DOHH2 (cell line): ENCODE results near the gene ARHGAP24.

Experiments
- H3F3A ChIP-seq: fragments of 200-600 bp; sonication (generic), shearing (Covaris generic); 2 replicates; pipeline ENCODE4 v1.6.0; 2016; ENCODE audit warnings: antibody characterized with exemption, mild to moderate bottlenecking; ENCODE audit not compliant: control insufficient read depth, insufficient read depth
- H3K27ac ChIP-seq: fragments of 200-600 bp; sonication (generic); 2 replicates; pipeline ENCODE4 v1.5.1; 2014; ENCODE audit warnings: low read depth, mild to moderate bottlenecking, low read length, moderate library complexity
- H3K27me3 ChIP-seq: fragments of 200-600 bp; sonication (generic); 2 replicates; pipeline ENCODE4 v1.6.1; 2014; ENCODE audit warnings: mild to moderate bottlenecking, low read length, mixed read lengths; ENCODE audit not compliant: control insufficient read depth
- H3K36me3 ChIP-seq: fragments of 200-600 bp; sonication (generic); 2 replicates; pipeline ENCODE4 v1.6.1; 2014; ENCODE audit warnings: mild to moderate bottlenecking, low read length, moderate library complexity, mixed read lengths; ENCODE audit not compliant: control insufficient read depth
- H3K4me1 ChIP-seq: fragments of 200-600 bp; sonication (generic); 2 replicates; pipeline ENCODE4 v1.6.1; 2014; ENCODE audit warnings: mild to moderate bottlenecking, low read length, mixed read lengths; ENCODE audit not compliant: control insufficient read depth
- H3K4me2 ChIP-seq: fragments of 200-600 bp; sonication (generic); 2 replicates; pipeline ENCODE4 v1.6.0; 2014; ENCODE audit warnings: mild to moderate bottlenecking, low read length, moderate library complexity
- H3K4me3 ChIP-seq: fragments of 200-600 bp; sonication (generic); 2 replicates; pipeline ENCODE4 v1.5.1; 2014; ENCODE audit warnings: mild to moderate bottlenecking, low read length, mixed read lengths
- H3K79me2 ChIP-seq: fragments of 200-600 bp; sonication (generic); 2 replicates; pipeline ENCODE4 v1.6.1; 2014; ENCODE audit warnings: mild to moderate bottlenecking, low read length, mixed read lengths; ENCODE audit not compliant: control insufficient read depth
- H3K9me2 ChIP-seq: fragments of 200-600 bp; sonication (generic); replicated peaks from 2 replicates; pipeline ENCODE4 v1.6.1; 2014; ENCODE audit warnings: mild to moderate bottlenecking, low read length, mixed read lengths; ENCODE audit not compliant: control insufficient read depth
- H3K9me3 ChIP-seq: fragments of 200-600 bp; sonication (generic); 2 replicates; pipeline ENCODE4 v1.6.1; 2014; ENCODE audit warnings: antibody characterized with exemption, low read length, mixed read lengths; ENCODE audit not compliant: control insufficient read depth, insufficient read depth
- H4K20me1 ChIP-seq: fragments of 200-600 bp; sonication (generic); 2 replicates; pipeline ENCODE4 v1.6.0; 2014; ENCODE audit warnings: low read depth, mild to moderate bottlenecking, antibody characterized with exemption, low read length, moderate library complexity; ENCODE audit not compliant: control insufficient read depth, insufficient read depth
- EZH2phosphoT487 ChIP-seq: fragments of 200-600 bp; sonication (generic); IDR thresholded peaks from 2 replicates; pipeline ENCODE4 v1.6.1; 2017; ENCODE audit warnings: borderline replicate concordance, mild to moderate bottlenecking, antibody characterized with exemption, low read length, moderate library complexity, mixed read lengths
- TF ChIP-seq, protein P1 (sequence below): fragments of 200-600 bp; sonication (generic); IDR thresholded peaks from one replicate; pipeline ENCODE4 v1.5.1; 2014; ENCODE audit warnings: antibody characterized with exemption, mild to moderate bottlenecking, low read depth, low read length; ENCODE audit not compliant: poor library complexity, severe bottlenecking

Gene ARHGAP24

DNA sequence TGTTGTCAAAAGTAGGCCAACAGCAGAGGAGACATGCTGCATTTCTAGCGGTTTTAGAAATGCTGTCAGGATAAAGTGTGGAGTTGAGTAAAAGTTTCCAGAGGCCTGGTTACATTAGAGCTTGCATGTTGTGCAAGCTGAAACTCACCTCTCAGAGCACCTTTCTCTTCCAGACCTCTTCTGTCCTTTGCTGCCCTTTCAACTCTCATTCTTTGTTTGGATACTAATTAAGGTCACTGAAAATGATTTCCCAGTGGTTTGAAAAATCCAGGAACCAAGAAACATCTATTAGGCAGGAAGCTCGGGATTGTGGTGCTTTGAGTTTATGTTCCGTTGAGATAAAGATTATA lies 458.3 kb downstream of the ARHGAP24 start:
- H3K9me2 ChIP-seq, result no peaks in the 10 kb centered on the region
- H3K4me1 ChIP-seq, result no peaks in the 10 kb centered on the region
- H3K36me3 ChIP-seq, result no peaks in the 10 kb centered on the region
- no peak for TF ChIP-seq EZH2phosphoT487
- TF ChIP-seq, protein P1, sequence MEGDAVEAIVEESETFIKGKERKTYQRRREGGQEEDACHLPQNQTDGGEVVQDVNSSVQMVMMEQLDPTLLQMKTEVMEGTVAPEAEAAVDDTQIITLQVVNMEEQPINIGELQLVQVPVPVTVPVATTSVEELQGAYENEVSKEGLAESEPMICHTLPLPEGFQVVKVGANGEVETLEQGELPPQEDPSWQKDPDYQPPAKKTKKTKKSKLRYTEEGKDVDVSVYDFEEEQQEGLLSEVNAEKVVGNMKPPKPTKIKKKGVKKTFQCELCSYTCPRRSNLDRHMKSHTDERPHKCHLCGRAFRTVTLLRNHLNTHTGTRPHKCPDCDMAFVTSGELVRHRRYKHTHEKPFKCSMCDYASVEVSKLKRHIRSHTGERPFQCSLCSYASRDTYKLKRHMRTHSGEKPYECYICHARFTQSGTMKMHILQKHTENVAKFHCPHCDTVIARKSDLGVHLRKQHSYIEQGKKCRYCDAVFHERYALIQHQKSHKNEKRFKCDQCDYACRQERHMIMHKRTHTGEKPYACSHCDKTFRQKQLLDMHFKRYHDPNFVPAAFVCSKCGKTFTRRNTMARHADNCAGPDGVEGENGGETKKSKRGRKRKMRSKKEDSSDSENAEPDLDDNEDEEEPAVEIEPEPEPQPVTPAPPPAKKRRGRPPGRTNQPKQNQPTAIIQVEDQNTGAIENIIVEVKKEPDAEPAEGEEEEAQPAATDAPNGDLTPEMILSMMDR, result no peak
- no peaks in the 10 kb centered on the region for H4K20me1 ChIP-seq
- H3K4me2 ChIP-seq, result no peak overlapping the region
- no peak overlapping the region for H3K4me3 ChIP-seq
- no peaks in the 10 kb centered on the region for H3K79me2 ChIP-seq
- peaks cover 13% of the 10 kb centered on the region for H3K27me3 ChIP-seq
- H3K27ac ChIP-seq, result no peak overlapping the region
- no peaks in the 10 kb centered on the region for H3F3A ChIP-seq
- no peaks in the 10 kb centered on the region for H3K9me3 ChIP-seq

DNA sequence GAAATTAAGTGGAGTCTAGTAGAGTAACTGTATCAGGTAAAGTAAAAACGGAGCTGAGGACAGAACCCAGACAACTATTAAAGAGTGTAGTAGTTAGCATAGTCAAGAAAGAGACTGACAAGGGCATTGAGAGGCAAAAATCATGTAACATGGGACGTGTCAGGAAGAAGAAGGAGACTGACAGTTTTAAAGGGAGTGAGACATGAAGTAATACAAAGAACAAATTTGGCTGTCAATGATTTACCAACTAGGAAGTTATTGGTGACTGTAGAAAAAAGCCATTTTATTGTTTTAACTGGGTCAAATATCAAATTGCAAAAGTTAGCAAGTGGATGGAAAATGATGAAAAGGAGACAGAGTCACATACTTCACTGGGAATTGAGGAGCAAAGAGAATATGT lies 462.6 kb downstream of the ARHGAP24 start:
- H4K20me1 ChIP-seq, result no peaks in the 10 kb centered on the region
- no peaks in the 10 kb centered on the region for H3K9me2 ChIP-seq
- no peaks in the 10 kb centered on the region for H3K27me3 ChIP-seq
- H3K4me1 ChIP-seq, result no peaks in the 10 kb centered on the region
- no peak overlapping the region for H3K4me2 ChIP-seq
- TF ChIP-seq, protein P1, result no peak
- TF ChIP-seq EZH2phosphoT487, result no peak
- no peaks in the 10 kb centered on the region for H3F3A ChIP-seq
- H3K27ac ChIP-seq, result no peak overlapping the region
- H3K79me2 ChIP-seq, result no peaks in the 10 kb centered on the region
- H3K36me3 ChIP-seq, result no peaks in the 10 kb centered on the region
- H3K4me3 ChIP-seq, result no peak overlapping the region
- H3K9me3 ChIP-seq, result no peaks in the 10 kb centered on the region

DNA sequence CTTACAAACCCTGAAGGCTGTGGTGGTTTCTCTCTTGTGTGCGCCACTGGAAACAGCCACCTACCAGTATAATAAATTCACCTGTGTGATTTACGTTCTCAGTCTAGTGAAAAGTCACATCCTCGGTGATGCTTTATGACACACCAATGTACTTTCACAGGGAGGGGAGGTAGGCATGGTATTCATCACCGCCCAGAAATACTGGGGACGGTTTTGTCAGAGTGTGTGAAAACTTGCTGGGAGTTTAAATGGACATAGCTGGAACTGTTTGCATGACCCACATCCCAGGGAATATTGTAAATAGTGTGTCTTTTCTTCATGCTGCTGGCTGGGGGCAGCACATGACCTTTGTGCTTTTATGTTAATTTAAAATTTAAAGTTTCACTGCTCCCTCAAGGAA lies 463.1 kb downstream of the ARHGAP24 start:
- Histone ChIP-seq H3K79me2 (no peaks in the 10 kb centered on the region), H3K4me1 (no peaks in the 10 kb centered on the region), H3K9me3 (no peaks in the 10 kb centered on the region), H3K9me2 (no peaks in the 10 kb centered on the region), H3K4me2 (no peak overlapping the region), H3K4me3 (no peak overlapping the region), H3K36me3 (no peaks in the 10 kb centered on the region), H3K27ac (no peak overlapping the region), H3K27me3 (no peaks in the 10 kb centered on the region), H4K20me1 (no peaks in the 10 kb centered on the region), H3F3A (no peaks in the 10 kb centered on the region)
- TF ChIP-seq EZH2phosphoT487, result no peak
- TF ChIP-seq, protein P1, result no peak

DNA sequence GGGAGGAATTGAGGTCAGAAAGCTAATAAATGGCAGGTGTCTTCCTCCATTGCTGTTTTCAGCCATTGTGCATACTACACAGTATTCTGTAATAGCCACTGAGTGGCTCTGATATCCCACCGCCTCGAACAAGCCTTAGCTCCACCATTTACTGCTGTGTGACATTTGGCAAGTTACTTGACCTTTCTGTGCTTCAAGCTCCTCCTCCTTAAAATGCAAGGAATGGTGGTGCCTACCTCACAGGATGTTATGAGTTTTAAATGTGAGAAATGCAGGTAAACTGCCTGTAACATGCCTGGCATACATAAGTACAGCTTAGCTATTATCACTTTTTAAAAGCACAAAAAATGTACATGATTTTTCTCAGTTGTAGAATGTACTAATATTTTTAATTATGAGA lies 464.0 kb downstream of the ARHGAP24 start:
- Histone ChIP-seq H3K4me3 (no peak overlapping the region), H3K36me3 (no peaks in the 10 kb centered on the region), H3K4me1 (no peaks in the 10 kb centered on the region), H3K27ac (no peak overlapping the region), H3K27me3 (no peaks in the 10 kb centered on the region), H3K4me2 (no peak overlapping the region), H4K20me1 (no peaks in the 10 kb centered on the region), H3K79me2 (no peaks in the 10 kb centered on the region), H3K9me3 (no peaks in the 10 kb centered on the region), H3K9me2 (no peaks in the 10 kb centered on the region), H3F3A (no peaks in the 10 kb centered on the region)
- TF ChIP-seq EZH2phosphoT487, result no peak
- TF ChIP-seq, protein P1, result no peak
